ENCODE measurements around the gene PIP4K2C.

DNA sequence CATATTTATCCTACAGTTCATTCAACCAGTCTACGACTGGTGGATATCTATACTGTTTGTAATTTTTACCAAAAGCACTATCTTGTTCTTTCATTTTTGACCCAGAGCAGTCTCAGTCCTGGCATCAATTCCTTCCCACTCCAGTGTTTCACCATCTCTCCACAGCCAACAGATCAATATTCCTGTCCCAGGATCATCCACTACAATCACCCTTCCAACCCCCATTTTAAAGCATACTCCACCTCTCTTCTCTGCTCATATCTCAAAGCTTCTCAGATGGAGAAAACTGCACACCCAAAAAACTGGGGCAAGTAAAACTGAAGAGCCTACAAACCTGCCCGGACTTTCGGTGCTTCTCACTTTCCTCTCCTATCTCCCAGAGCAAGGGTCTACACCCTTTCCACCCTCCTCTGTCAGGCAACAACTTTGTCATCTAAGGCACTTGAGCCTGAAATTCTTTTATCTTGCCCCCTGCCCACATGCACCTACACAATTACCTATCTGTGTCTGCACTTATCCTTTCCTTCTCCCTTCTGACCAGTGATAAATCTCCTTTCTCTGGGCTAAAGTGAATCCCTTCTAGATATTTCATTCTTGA lies 4.1 kb upstream of the PIP4K2C start:
- TF ChIP-seq, protein P1, sequence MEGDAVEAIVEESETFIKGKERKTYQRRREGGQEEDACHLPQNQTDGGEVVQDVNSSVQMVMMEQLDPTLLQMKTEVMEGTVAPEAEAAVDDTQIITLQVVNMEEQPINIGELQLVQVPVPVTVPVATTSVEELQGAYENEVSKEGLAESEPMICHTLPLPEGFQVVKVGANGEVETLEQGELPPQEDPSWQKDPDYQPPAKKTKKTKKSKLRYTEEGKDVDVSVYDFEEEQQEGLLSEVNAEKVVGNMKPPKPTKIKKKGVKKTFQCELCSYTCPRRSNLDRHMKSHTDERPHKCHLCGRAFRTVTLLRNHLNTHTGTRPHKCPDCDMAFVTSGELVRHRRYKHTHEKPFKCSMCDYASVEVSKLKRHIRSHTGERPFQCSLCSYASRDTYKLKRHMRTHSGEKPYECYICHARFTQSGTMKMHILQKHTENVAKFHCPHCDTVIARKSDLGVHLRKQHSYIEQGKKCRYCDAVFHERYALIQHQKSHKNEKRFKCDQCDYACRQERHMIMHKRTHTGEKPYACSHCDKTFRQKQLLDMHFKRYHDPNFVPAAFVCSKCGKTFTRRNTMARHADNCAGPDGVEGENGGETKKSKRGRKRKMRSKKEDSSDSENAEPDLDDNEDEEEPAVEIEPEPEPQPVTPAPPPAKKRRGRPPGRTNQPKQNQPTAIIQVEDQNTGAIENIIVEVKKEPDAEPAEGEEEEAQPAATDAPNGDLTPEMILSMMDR (conservative IDR thresholded peaks at IDR 0.05 in 1 of 2, IDR thresholded peaks at IDR 0.05 in 1 of 2; ENCODE audit: low read depth in 1 of 2, low read length in 2 of 2): no peak
- no peak for TF ChIP-seq EZH2 (IDR thresholded peaks at IDR 0.05; ENCODE audit: low read length, missing control alignments)
